Liver (tissue), 9 donors: ENCODE measurements around the gene TEX9. TPM values are rescaled to one million over a fixed set of nuclear protein-coding genes. Genes with fewer than 3 reads are reported as not detected.

Experiments
- DNase-seq: peaks from one replicate; pipeline ENCODE4 v3.0.0-alpha.2; 2017; ENCODE audit warnings: low spot score
- H3K27ac ChIP-seq, 2 donors: one replicate each; pipeline ENCODE4 v1.7.0; 2013; ENCODE audit warnings: inconsistent platforms in 2 of 2, low read length in 2 of 2, control low read depth in 1 of 2, low read depth in 1 of 2, mild to moderate bottlenecking in 1 of 2
- H3K27me3 ChIP-seq, 4 donors: one replicate each; pipeline versions ENCODE4 v1.6.1 to v1.7.0; 2013; ENCODE audit warnings: low read length in 3 of 4, inconsistent platforms in 1 of 4, mild to moderate bottlenecking in 1 of 4, moderate library complexity in 1 of 4; ENCODE audit not compliant: control insufficient read depth in 4 of 4, insufficient read depth in 4 of 4
- H3K36me3 ChIP-seq, 4 donors: one replicate each; pipeline versions ENCODE4 v1.6.1 to v1.7.0; 2013; ENCODE audit warnings: low read length in 3 of 4, mild to moderate bottlenecking in 3 of 4, low read depth in 1 of 4, moderate library complexity in 1 of 4; ENCODE audit not compliant: control insufficient read depth in 4 of 4, insufficient read depth in 3 of 4
- H3K4me1 ChIP-seq, 4 donors: one replicate each; pipeline versions ENCODE4 v1.6.1 to v1.7.0; 2013; ENCODE audit warnings: low read length in 3 of 4, mild to moderate bottlenecking in 3 of 4, moderate library complexity in 1 of 4; ENCODE audit not compliant: control insufficient read depth in 4 of 4, insufficient read depth in 4 of 4
- H3K4me3 ChIP-seq, 3 donors: one replicate each; pipeline versions ENCODE4 v1.6.1 to v1.7.0; 2013; ENCODE audit warnings: low read length in 3 of 3, control low read depth in 1 of 3, low read depth in 1 of 3, mild to moderate bottlenecking in 1 of 3
- H3K9ac ChIP-seq, 2 donors: one replicate each; pipeline ENCODE4 v1.7.0; 2013; ENCODE audit warnings: low read length in 2 of 2, mild to moderate bottlenecking in 2 of 2, moderate library complexity in 2 of 2, control low read depth in 1 of 2, low read depth in 1 of 2
- H3K9me3 ChIP-seq, 4 donors: one replicate each; pipeline versions ENCODE4 v1.6.1 to v1.7.0; 2013; ENCODE audit warnings: low read length in 3 of 4; ENCODE audit not compliant: control insufficient read depth in 4 of 4
- ATF3 ChIP-seq: IDR thresholded peaks from 2 replicates; pipeline ENCODE4 v1.6.1; 2016; ENCODE audit warnings: antibody characterized with exemption
- CTCF ChIP-seq: fragments of 150-350 bp; IDR thresholded peaks from 2 replicates; pipeline ENCODE4 v1.5.1; 2017; ENCODE audit warnings: improper control_type of control experiment, low read depth, low read length; ENCODE audit not compliant: missing input control
- EGR1 ChIP-seq, 2 donors: IDR thresholded peaks; 2 replicates each; pipeline ENCODE4 v1.6.1; 2016 to 2018; ENCODE audit warnings: antibody characterized with exemption in 2 of 2, low read depth in 2 of 2
- FOXA1 ChIP-seq: IDR thresholded peaks from 2 replicates; pipeline ENCODE4 v1.6.1; 2016; ENCODE audit warnings: antibody characterized with exemption
- FOXA2 ChIP-seq: IDR thresholded peaks from 2 replicates; pipeline ENCODE4 v1.6.1; 2016; ENCODE audit warnings: antibody characterized with exemption
- GABPA ChIP-seq, 2 donors: IDR thresholded peaks in 1 of 2; conservative IDR thresholded peaks in 1 of 2; 2 replicates each; pipeline ENCODE4 v1.6.1; 2016; ENCODE audit warnings: antibody characterized with exemption in 2 of 2, mild to moderate bottlenecking in 1 of 2, moderate library complexity in 1 of 2
- HNF4A ChIP-seq, 2 donors: conservative IDR thresholded peaks; 2 replicates each; pipeline ENCODE4 v1.6.1; 2016; ENCODE audit warnings: antibody characterized with exemption in 2 of 2, mild to moderate bottlenecking in 2 of 2
- HNF4G ChIP-seq: IDR thresholded peaks from 2 replicates; pipeline ENCODE4 v1.6.1; 2016; ENCODE audit warnings: antibody characterized with exemption
- JUND ChIP-seq, 2 donors: IDR thresholded peaks; 2 replicates each; pipeline ENCODE4 v1.6.1; 2016; ENCODE audit warnings: antibody characterized with exemption in 2 of 2
- MAX ChIP-seq: IDR thresholded peaks from 2 replicates; pipeline ENCODE4 v1.6.1; 2016; ENCODE audit warnings: antibody characterized with exemption
- NR2F2 ChIP-seq: IDR thresholded peaks from 2 replicates; pipeline ENCODE4 v1.6.1; 2016; ENCODE audit warnings: antibody characterized with exemption
- RAD21 ChIP-seq, 2 donors: IDR thresholded peaks; 2 replicates each; pipeline ENCODE4 v1.6.1; 2016; ENCODE audit warnings: antibody characterized with exemption in 2 of 2, mild to moderate bottlenecking in 2 of 2
- REST ChIP-seq: IDR thresholded peaks from 2 replicates; pipeline ENCODE4 v1.6.1; 2016; ENCODE audit warnings: antibody characterized with exemption, mild to moderate bottlenecking
- RXRA ChIP-seq, 2 donors: IDR thresholded peaks; 2 replicates each; pipeline ENCODE4 v1.6.1; 2017 to 2018; ENCODE audit warnings: antibody characterized with exemption in 2 of 2, mild to moderate bottlenecking in 1 of 2
- SP1 ChIP-seq: IDR thresholded peaks from 2 replicates; pipeline ENCODE4 v1.6.1; 2018; ENCODE audit warnings: antibody characterized with exemption, mild to moderate bottlenecking
- TAF1 ChIP-seq: conservative IDR thresholded peaks from 2 replicates; pipeline ENCODE4 v1.6.1; 2016; ENCODE audit warnings: antibody characterized with exemption, mild to moderate bottlenecking
- YY1 ChIP-seq: IDR thresholded peaks from 2 replicates; pipeline ENCODE4 v1.6.1; 2016; ENCODE audit warnings: antibody characterized with exemption, mild to moderate bottlenecking
- WGBS: extraction: QIAGEN DNeasy Blood & Tissue Kit; methylation state at CpG from one replicate; pipeline ENCODE4 v1.1.7; 2013; 5-methylcytosine and 5-hydroxymethylcytosine counted together
- polyA plus RNA-seq, 2 donors: library from polyadenylated mRNA; stranded (reverse) in 1 of 2; unstranded in 1 of 2; fragments of 200-250 nt in 1 of 2; fragments of >200 nt in 1 of 2; fragmentation: Nextera tagmentation in 1 of 2; extraction: Ambion mirVana in 1 of 2; gene quantifications; one replicate each; pipeline versions ENCODE4 v1.2.1 to v1.2.3, GENCODE V29; 2013 to 2015
- total RNA-seq, 2 donors: library from RNA; depleted of rRNA; stranded (reverse); fragments of >200 nt; gene quantifications; one replicate each; pipeline ENCODE4 v1.2.3, GENCODE V29; 2014
- TF ChIP-seq, protein P1 (sequence below): IDR thresholded peaks from 2 replicates; pipeline ENCODE4 v1.6.1; 2016; ENCODE audit warnings: antibody characterized with exemption
- donor health status: healthy.
- donor health status: healthy.
- donor health status: healthy.
- donor health status: healthy.
- donor health status: healthy.

The TEX9 gene
- total and polyA plus RNA-seq, 4 donors, result 0.48 to 1.4 (median 0.90) TPM

- Histone ChIP-seq H3K4me1 (no peaks in the 10 kb centered on the region), H3K27me3 (no peaks in the 10 kb centered on the region), H3K36me3 (no peaks in the 10 kb centered on the region), H3K9me3 (no peaks in the 10 kb centered on the region), H3K9ac (no peak overlapping the region), H3K4me3 (no peak overlapping the region), H3K27ac (no peak overlapping the region)
- no peak for DNase-seq
- no peak for TF ChIP-seq CTCF
- no peak for TF ChIP-seq SP1
- TF ChIP-seq HNF4A (conservative IDR thresholded peaks at IDR 0.05), result no peak
- TF ChIP-seq HNF4G, result no peak
- TF ChIP-seq GABPA (IDR thresholded peaks at IDR 0.05 in 1 of 2, conservative IDR thresholded peaks at IDR 0.05 in 1 of 2), result no peak
- no peak for TF ChIP-seq FOXA2
- no peak for TF ChIP-seq YY1
- TF ChIP-seq NR2F2, result no peak
- no peak for TF ChIP-seq RAD21 (IDR thresholded peaks at IDR 0.05)
- no peak for TF ChIP-seq ATF3
- TF ChIP-seq REST, result no peak
- TF ChIP-seq, protein P1, sequence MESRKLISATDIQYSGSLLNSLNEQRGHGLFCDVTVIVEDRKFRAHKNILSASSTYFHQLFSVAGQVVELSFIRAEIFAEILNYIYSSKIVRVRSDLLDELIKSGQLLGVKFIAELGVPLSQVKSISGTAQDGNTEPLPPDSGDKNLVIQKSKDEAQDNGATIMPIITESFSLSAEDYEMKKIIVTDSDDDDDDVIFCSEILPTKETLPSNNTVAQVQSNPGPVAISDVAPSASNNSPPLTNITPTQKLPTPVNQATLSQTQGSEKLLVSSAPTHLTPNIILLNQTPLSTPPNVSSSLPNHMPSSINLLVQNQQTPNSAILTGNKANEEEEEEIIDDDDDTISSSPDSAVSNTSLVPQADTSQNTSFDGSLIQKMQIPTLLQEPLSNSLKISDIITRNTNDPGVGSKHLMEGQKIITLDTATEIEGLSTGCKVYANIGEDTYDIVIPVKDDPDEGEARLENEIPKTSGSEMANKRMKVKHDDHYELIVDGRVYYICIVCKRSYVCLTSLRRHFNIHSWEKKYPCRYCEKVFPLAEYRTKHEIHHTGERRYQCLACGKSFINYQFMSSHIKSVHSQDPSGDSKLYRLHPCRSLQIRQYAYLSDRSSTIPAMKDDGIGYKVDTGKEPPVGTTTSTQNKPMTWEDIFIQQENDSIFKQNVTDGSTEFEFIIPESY, result no peak
- no peak for TF ChIP-seq RXRA (IDR thresholded peaks at IDR 0.05)
- TF ChIP-seq EGR1 (IDR thresholded peaks at IDR 0.05; ENCODE audit: low read depth in 2 of 2), result no peak
- no peak for TF ChIP-seq MAX
- TF ChIP-seq FOXA1, result no peak
- 95% methylated on average over 12 of the region's 12 CpGs for WGBS
Observed at GRCh38 chr15:56351957-56352506, 13.2 kb upstream of the TEX9 start.

- Histone ChIP-seq H3K36me3 (no peaks in the 10 kb centered on the region), H3K4me3 (no peak overlapping the region), H3K27me3 (no peaks in the 10 kb centered on the region), H3K27ac (no peak overlapping the region), H3K9ac (no peak overlapping the region), H3K9me3 (no peaks in the 10 kb centered on the region), H3K4me1 (no peaks in the 10 kb centered on the region)
- WGBS, result 81% methylated on average over 1 of the region's 1 CpG
- no peak for DNase-seq
- TF ChIP-seq FOXA1, result no peak
- no peak for TF ChIP-seq SP1
- TF ChIP-seq JUND (IDR thresholded peaks at IDR 0.05), result no peak
- no peak for TF ChIP-seq NR2F2
- no peak for TF ChIP-seq GABPA (IDR thresholded peaks at IDR 0.05 in 1 of 2, conservative IDR thresholded peaks at IDR 0.05 in 1 of 2)
- no peak for TF ChIP-seq MAX
- no peak for TF ChIP-seq ATF3
- no peak for TF ChIP-seq HNF4A (conservative IDR thresholded peaks at IDR 0.05)
- no peak for TF ChIP-seq YY1
- no peak for TF ChIP-seq EGR1 (IDR thresholded peaks at IDR 0.05; ENCODE audit: low read depth in 2 of 2)
- TF ChIP-seq RXRA (IDR thresholded peaks at IDR 0.05), result no peak
- no peak for TF ChIP-seq TAF1
- TF ChIP-seq, protein P1, result no peak
- TF ChIP-seq CTCF, result no peak
Observed at GRCh38 chr15:56353119-56353518, 12.1 kb upstream of the TEX9 start.
